ENCODE data around the gene C2orf72. TPM values are rescaled to one million over a fixed set of nuclear protein-coding genes. Genes with fewer than 3 reads are reported as not detected.
A peak's percentile ranks its signal among the peaks of the same experiment; 100 is the strongest.

The C2orf72 gene
- total and polyA plus RNA-seq, 8 donors: 3.3 to 41.4 (median 7.3) TPM; not detected in 1

GRCh38 chr2:231050018-231050901, 12.9 kb downstream of the C2orf72 start:
- peak in 2 of 3 donors; percentile 64 to 90 for TF ChIP-seq POLR2AphosphoS5 (IDR thresholded peaks at IDR 0.05)
- TF ChIP-seq EP300 (IDR thresholded peaks at IDR 0.05): no peak
- H3K9me3 ChIP-seq: no peaks in the 10 kb centered on the region
- H3K36me3 ChIP-seq: peaks cover 0 to 5% (median 2%) of the 10 kb centered on the region in 4 donors
- intact Hi-C loops (cut with DNase I; ENCODE audit: low total_unique reads): no loop called here
- peak overlapping the region; percentile 71 to 87 (median 84) for H3K27ac ChIP-seq
- H3K27me3 ChIP-seq: peaks cover 0 to 7% (median 0%) of the 10 kb centered on the region in 3 donors
- H3K4me3 ChIP-seq: no peak overlapping the region
- peak; percentile 92 to 93 for DNase-seq
- WGBS, 5 donors: 27 to 47% (median 36%) methylated on average over 9 of the region's 9 CpGs
- peaks cover 39 to 61% (median 58%) of the 10 kb centered on the region in 4 donors for H3K4me1 ChIP-seq

GRCh38 chr2:231051116-231051515, 13.8 kb downstream of the C2orf72 start:
- no peak for DNase-seq
- TF ChIP-seq CTCF (IDR thresholded peaks at IDR 0.05) (no peak), EP300 (IDR thresholded peaks at IDR 0.05) (no peak), POLR2AphosphoS5 (IDR thresholded peaks at IDR 0.05) (no peak), POLR2A (IDR thresholded peaks at IDR 0.05) (no peak)
- peaks cover 0 to 5% (median 2%) of the 10 kb centered on the region in 4 donors for H3K36me3 ChIP-seq
- no peak overlapping the region for H3K4me3 ChIP-seq
- no peaks in the 10 kb centered on the region for H3K9me3 ChIP-seq
- H3K4me1 ChIP-seq: peaks cover 39 to 62% (median 60%) of the 10 kb centered on the region in 4 donors
- 41 to 58% (median 55%) methylated on average over 5 of the region's 5 CpGs for WGBS, 5 donors
- intact Hi-C loops (cut with DNase I; ENCODE audit: low total_unique reads): no loop called here
- peaks cover 0 to 7% (median 0%) of the 10 kb centered on the region in 3 donors for H3K27me3 ChIP-seq
- peak overlapping the region; percentile 71 to 85 (median 84) for H3K27ac ChIP-seq

GRCh38 chr2:231052494-231053451, 15.4 kb downstream of the C2orf72 start:
- H3K9me3 ChIP-seq: no peaks in the 10 kb centered on the region
- DNase-seq: peak; percentile 89 to 95
- peak overlapping the region; percentile 55 to 73 (median 60) for H3K4me3 ChIP-seq
- WGBS, 5 donors: 6 to 7% (median 7%) methylated on average over 57 to 62 of the region's 62 CpGs
- peak overlapping the region; percentile 58 to 83 (median 80) for H3K27ac ChIP-seq
- no peaks in the 10 kb centered on the region for H3K36me3 ChIP-seq
- H3K4me1 ChIP-seq: peaks cover 38 to 64% (median 57%) of the 10 kb centered on the region in 4 donors
- intact Hi-C loops (cut with DNase I; ENCODE audit: low total_unique reads): no loop called here
- TF ChIP-seq POLR2AphosphoS5 (IDR thresholded peaks at IDR 0.05) (peak in 2 of 3 donors; percentile 24 to 61), EP300 (IDR thresholded peaks at IDR 0.05) (no peak), POLR2A (IDR thresholded peaks at IDR 0.05) (no peak), CTCF (IDR thresholded peaks at IDR 0.05) (peak in 5 of 7 experiments; percentile 56 to 90 (median 88))
- no peaks in the 10 kb centered on the region for H3K27me3 ChIP-seq

GRCh38 chr2:231053846-231054245, 16.5 kb downstream of the C2orf72 start:
- H3K36me3 ChIP-seq: no peaks in the 10 kb centered on the region
- whole genome bisulfite sequencing, 5 donors: 66 to 76% (median 73%) methylated on average over 6 of the region's 6 CpGs
- TF ChIP-seq POLR2AphosphoS5 (IDR thresholded peaks at IDR 0.05) (no peak), EP300 (IDR thresholded peaks at IDR 0.05) (no peak), POLR2A (IDR thresholded peaks at IDR 0.05) (no peak), CTCF (IDR thresholded peaks at IDR 0.05) (no peak)
- no peaks in the 10 kb centered on the region for H3K9me3 ChIP-seq
- no peaks in the 10 kb centered on the region for H3K27me3 ChIP-seq
- H3K4me1 ChIP-seq: peaks cover 49 to 64% (median 57%) of the 10 kb centered on the region in 4 donors
- no peak overlapping the region for H3K4me3 ChIP-seq
- no peak for DNase-seq
- H3K27ac ChIP-seq: no peak overlapping the region
- intact Hi-C loops (cut with DNase I; ENCODE audit: low total_unique reads): no loop called here

Measured in stomach (tissue), 9 donors.